Measurements from ENCODE around the gene AP1B1.

Gene AP1B1

GRCh38 chr22:29300467-29300806, 87.9 kb downstream of the AP1B1 start:
- DNase-seq (ENCODE audit: low spot score): no peak
- no peak for TF ChIP-seq CTCF (IDR thresholded peaks at IDR 0.05; ENCODE audit: extremely low read depth, missing control alignments)

GRCh38 chr22:29299136-29299900, 89.1 kb downstream of the AP1B1 start:
- no peak for DNase-seq (ENCODE audit: low spot score)
- no peak for TF ChIP-seq CTCF (IDR thresholded peaks at IDR 0.05; ENCODE audit: extremely low read depth, missing control alignments)

- DNase-seq (ENCODE audit: low spot score): no peak
- TF ChIP-seq CTCF (IDR thresholded peaks at IDR 0.05; ENCODE audit: extremely low read depth, missing control alignments): no peak
Measured at GRCh38 chr22:29298641-29299040, 89.7 kb downstream of the AP1B1 start.

DNA sequence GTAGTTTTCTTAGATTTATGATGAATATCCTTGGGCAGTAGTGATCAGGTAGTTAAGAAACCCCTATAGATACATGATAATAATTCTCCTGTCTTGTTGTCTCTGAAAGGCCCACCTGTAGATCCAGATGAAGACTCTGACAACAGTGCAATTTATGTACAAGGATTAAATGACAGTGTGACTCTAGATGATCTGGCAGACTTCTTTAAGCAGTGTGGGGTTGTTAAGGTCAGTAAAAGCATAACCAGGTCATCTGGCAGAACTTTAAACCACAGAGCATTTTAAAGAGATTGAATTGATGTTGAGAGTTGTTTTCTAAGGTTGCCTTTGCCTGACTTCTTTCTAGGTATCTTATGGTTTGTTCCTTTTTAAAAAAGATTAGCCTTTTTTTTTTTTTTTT, 96.0 kb downstream of the AP1B1 start:
- TF ChIP-seq CTCF (IDR thresholded peaks at IDR 0.05; ENCODE audit: extremely low read depth, missing control alignments): no peak
- no peak for DNase-seq (ENCODE audit: low spot score)

GRCh38 chr22:29291215-29291614, 97.2 kb downstream of the AP1B1 start:
- no peak for TF ChIP-seq CTCF (IDR thresholded peaks at IDR 0.05; ENCODE audit: extremely low read depth, missing control alignments)
- no peak for DNase-seq (ENCODE audit: low spot score)

DNA sequence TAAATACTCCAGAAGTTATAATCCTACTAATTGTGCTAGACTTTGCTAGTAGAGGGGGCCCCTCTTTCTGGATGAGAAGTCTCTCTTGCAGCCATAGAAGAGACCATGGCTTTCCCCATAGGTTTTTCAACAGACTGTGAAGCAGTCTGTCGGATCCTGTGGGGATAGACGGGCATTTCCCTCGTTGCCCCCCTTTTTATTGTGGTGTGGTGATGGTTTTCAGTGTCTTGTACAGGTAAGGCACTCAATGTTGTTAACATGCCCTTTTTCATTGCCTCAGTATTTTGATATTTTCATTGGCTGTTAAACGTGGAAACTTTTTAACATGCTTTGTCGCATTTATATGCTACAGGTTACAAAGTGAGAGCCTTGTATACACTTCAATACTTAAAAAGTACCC, 98.3 kb downstream of the AP1B1 start:
- DNase-seq (ENCODE audit: low spot score): no peak
- no peak for TF ChIP-seq CTCF (IDR thresholded peaks at IDR 0.05; ENCODE audit: extremely low read depth, missing control alignments)

GRCh38 chr22:29288837-29289236, 99.5 kb downstream of the AP1B1 start:
- no peak for TF ChIP-seq CTCF (IDR thresholded peaks at IDR 0.05; ENCODE audit: extremely low read depth, missing control alignments)
- DNase-seq (ENCODE audit: low spot score): no peak
